Fibroblast of skin of back (primary cell): ENCODE measurements around the gene PLA2G6.
"Not testable (repeated sequence)": the region's sequence is repeated elsewhere in the genome, so short reads cannot be mapped to it uniquely, and the experiment has no call there.

ENCODE experiments used
- DNase-seq: peaks from one replicate; pipeline ENCODE4 v3.0.0-alpha.2; 2013

The PLA2G6 gene

GRCh38 chr22:38131399-38131798 lies 50.2 kb downstream of the PLA2G6 start:
- no peak for DNase-seq

- no peak for DNase-seq
Measured at GRCh38 chr22:38129856-38130255, 51.8 kb downstream of the PLA2G6 start.

DNA sequence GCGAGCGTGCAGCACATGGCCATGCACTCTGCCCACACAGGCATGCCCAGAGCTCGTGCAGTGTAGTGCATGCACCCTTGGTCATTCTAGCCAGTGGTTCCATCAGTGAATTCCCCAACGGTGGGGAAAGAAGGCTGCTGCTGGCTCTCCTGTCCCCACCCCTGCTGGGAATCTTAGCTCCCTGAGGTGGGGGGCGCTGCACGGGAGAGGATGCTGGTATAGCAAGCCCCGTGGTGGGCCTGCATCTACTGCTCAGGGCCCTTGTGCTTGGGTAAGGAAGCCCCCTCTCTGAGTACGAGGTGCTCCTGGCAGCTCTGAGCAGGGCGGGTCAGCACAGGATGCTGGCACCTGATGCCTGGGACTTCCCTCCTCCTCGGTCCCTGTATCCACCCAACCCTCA lies 52.6 kb downstream of the PLA2G6 start:
- DNase-seq, result no peak

DNA sequence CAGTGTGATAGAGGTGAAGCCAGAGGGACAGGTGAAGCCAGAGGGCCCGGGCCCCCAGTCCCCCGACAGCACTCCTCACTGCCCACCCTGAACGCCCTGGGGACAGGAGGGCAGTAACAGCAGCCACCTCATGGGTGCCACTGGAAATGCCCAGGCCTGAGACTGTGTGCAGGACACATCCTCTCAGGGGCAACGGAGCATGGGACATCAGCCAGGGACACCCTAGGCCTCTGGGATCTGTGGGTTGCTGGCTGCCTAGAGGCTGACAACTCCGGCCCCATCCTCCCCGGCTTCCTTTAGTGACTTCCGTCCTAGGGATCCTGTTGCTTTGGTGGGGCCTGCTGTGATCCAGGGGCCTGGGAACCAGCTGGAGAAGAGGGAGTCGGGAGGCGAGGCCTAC lies 53.8 kb downstream of the PLA2G6 start:
- no peak for DNase-seq

DNA sequence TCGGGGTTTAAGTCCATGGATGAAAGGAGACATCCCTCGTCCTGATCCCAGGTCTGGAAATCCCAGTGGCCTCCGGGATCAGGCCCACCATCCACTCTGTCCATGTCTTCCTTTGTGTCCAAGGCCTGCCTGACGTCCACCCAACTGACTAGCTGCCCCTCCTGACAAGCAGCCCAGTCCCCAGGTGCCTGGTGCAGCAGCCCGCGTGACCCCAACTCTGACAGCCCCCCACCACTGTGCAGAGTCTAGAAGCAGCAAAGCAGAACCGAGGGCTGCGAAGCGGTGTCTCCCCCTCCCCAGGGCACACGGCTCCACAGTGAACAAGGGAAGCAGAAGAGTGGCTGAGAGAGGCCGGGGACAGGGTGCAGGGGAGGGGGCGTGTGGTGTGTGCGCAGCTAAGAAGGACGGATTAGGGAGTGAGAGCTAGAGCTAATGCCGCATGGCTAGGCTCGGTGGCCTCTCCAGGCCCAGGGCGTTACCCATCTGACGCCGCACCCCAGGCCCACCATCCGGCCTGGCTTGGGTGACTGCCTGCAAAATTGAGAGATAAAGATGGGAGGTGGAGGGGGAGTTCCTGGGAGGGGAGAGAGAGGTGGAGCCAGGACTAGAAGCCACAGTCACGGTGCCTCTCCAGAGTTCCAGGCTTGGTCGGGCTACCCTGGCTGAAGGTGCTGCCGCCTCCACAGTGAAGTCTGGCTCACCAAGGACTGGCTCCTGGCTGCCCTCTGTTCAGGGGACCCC lies 54.5 kb downstream of the PLA2G6 start:
- DNase-seq, result no peak

DNA sequence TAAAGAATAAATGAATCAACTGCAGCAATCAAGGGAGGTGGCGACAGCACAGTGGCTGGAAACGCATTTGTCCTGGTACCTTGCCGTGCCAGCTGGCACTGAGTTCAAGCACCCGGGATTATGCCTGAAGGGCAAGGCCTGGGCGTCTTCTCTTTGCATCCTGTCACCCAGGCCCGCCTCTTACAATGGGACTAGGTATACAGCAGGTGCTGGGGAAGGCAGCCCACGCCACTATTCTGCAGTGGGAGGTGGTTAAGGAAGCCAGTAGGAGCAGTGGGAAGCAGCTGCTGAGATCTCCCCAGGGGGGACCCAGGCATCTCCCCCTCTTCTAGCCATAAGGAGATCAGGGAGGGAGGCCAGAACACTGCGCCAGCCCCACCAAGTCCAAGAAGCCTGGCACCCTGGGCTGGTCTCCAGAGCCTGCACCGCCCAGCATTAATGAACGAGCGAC lies 55.9 kb downstream of the PLA2G6 start:
- no peak for DNase-seq

DNA sequence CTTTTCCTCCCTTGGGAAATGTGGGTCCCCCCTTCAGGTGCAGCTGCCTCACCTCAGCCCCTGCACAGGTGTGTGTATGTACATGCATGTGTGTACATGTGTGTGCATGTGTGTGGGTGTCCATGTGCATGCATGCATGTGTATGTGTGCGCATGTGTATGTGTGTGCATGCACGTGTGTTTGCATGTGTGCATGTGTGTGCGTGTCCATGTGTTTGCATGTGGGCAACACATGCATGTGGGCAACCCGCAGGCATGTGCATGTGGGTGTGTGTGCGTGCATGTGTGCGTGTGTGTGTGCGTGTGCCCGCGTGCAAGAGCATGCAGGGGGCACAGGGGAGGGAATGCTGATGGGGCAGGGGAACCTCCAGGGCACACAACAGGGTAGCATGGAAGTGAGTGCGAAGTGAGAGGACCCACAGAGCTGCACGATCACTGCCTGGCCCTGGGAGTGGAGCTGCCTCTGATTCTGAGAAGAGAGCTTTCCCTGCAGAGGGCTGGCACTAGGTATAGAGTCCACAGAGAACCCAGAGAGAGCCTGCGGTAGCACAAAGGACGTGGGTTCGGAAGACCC lies 56.5 kb downstream of the PLA2G6 start:
- DNase-seq, result no peak

GRCh38 chr22:38124236-38124974 lies 57.2 kb downstream of the PLA2G6 start:
- no peak for DNase-seq

DNA sequence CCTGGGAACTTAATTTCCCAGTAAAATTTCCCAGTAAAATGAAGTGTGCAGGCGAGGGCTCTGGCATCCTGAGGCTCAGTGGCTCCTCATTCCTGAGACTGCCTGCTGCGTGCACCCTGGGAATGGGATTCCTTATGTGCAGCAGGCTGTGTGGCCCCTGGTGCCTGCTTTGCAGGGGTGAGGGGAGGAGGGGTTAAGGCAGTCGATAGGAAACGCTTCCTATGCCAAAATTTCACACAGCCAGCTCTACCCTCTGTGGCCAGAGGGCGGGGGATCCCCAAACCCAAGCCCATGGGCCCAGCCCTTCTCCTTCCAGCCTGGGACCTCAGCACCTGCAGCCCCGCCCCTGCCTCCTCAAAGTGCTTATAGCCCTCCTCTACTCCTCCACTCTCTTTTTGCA lies 59.0 kb downstream of the PLA2G6 start:
- DNase-seq, result no peak

DNA sequence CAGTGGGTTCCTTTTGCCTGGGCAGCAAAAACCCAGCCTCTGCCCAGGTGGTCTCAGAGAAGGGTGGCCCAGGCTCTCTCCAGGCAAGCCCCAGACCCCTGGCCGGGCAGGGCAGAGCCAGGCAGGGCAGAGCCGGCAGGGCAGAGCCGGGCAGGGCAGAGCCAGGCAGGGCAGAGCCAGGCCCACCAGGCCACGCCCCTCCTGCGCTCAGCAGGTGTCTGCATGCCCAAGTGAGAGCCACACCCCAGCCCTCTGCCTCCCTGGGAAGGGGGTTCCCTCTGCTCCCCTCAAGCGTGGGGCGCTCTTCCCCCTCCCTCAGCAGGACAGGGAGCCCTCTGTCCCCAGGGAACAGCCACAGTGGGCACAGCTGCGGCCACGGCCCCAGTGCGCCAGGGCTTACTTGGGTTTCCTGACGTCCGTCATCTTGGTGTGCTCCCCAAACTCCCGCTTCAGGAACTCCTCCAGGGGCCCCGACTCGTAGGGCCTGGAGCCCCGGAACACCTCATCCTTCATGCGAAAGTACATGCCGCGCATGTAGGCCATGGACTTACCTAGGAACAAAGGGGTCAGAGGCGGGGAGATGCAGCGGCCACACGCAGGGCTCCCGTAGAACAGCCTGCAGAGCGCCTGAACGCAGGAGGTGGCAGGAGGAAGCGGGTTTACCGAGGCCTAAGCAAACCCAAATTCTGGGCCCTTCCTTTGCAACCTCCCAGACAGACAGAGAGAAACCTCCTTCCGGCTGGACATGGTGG lies 61.1 kb downstream of the PLA2G6 start:
- DNase-seq, result no peak

DNA sequence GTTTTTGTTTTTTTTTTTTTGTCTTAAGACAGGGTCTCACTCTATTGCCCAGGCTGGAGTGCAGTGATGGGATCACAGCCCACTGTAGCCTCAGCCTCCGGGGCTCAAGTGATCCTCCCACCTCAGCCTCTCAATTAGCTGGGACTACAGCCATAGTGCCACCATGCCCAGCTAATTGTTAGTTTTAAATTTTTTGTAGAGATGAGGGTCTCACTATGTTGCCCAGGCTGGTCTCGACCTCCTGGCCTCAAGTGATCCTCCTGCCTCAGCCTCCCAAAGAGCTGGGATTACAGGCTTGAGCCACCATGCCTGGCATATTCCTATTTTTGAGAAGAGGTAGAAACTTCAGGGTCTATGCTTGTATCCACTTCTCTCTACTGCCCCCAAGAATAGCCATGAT lies 62.9 kb downstream of the PLA2G6 start:
- DNase-seq, result not testable (repeated sequence)

DNA sequence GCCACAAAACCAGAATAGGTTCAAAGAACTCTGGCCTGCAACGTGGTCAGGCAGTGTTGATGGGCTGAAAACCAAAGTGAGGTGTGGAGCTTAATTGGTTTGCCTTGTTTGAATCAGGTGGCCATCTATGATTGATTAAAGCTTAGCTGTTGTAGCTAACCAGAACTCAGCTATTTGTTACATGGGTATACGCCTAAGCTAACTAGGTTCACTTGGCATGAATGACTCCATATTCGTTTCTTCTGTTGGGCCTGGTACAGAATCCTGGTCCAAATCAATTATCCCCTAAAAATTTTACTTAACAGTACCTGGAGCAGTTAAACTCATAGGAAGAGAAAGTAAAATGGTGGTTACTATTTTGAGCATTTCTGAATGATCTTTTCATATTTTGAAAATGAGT lies 63.4 kb downstream of the PLA2G6 start:
- DNase-seq, result no peak

DNA sequence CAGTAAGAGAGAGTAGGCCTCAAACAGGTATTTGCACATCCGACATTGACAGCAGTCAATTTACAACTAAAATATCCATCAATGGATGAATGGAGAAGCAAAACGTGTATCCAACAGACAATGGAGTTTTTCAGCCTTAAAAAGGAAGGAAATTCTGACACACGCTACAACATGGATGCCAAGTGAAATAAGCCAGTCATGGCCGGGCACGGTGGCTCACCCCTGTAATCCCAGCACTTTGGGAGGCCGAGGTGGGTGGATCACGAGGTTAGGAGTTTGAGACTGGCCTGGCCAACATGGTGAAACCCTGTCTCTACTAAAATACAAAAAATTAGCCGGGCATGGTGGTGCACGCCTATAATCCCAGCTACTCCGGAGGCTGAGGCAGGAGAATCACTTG lies 64.1 kb downstream of the PLA2G6 start:
- DNase-seq, result not testable (repeated sequence)

DNA sequence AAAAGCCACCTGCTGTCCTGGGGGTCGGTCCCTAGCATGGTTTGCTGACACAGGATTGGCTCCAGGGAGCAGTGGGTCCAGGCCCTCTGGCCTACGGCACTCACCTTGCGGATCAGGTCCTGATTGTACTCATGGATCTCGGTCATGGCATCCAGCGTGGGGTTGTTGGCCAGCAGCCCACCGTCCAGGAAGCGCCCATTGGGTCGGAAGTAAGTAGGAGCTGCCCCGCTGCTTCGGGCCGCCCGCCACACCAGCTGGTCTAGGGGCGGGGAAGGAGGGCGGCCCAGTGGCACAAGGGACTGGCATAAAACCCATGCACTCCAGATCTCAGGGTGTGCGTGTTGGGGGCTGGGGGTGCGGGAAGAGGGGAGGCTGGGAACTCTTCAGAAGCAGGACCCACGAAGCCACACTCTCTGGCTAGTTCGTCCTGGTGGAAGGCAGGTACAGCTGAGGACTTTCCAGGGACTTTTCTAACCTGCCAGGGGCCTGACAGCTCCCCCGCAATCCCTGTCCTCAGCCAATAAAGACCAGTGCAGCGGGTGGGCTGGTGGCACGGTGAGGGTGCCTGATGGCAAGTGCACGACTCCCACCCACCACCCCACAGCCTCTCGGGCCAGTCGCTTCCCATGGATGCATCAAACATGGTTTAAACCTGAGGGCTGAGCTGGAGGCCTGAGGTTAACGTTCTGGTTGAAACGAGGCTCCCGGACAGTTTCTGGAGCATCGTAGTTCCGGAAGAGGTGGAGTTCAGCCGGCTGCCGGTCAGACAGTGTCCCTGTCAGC lies 66.0 kb downstream of the PLA2G6 start:
- no peak for DNase-seq

DNA sequence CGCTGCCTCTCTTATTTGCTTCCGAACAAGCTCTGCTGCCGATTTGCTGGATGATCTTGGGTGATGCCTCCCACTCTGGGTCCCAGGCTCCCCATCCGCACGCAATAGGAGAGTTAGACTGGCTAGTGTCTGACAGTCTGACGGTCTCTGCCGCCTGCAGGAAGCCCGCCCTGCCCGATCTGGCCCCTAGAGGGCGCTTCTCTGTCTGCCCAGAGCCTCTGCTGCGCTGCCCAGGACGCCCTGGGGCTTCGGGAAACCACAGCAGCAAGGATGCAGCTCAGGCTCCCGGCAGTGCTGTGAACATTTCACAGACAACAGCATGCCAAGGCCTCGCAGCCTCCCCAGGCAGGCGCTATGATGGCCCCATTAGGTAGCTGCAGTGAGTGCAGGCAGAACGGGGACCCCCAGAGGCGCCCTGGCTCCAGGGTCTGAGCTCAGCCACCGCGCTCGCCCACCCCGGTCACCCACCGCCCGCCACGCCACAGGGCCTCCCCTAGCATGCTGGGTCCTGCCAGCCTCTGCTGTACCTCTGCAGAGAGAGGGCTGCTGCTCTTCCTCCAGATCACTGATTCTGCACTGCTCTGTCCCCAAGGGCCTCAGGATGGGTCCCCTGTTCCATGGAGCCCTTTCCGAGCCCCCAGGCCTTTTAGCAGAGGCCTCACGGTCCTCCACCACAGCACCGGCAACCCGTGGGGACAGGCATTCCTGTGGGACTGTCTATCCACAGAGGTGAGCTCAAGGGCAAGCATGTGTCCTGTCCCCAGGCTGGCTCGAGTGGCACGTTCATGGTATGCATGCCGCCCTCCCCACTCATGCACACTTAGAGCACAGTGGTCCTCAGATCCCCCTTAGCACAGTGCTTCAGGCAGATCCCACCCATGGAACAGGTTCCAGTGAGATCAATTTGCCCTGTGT lies 66.9 kb downstream of the PLA2G6 start:
- DNase-seq, result peak; percentile 75

DNA sequence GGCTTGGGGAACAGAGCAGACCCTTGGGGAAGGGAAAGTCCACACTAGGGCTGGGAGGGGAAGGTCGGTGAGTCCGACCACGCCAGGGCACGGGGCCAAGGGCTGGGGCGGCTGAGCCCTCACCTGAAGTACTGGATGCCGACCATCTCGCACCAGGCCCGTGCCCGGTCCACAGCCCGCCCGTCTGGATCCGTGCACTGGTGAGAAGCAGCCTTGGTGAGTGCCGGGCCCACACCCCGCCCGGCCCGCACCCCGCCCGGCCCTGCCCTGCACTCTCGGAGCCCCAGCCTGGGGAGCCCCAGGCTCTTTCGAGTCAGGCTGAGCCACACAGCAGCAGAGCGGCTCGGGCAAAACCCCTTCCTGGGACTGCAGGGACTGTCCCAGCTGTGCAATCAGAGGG lies 69.2 kb downstream of the PLA2G6 start:
- no peak for DNase-seq

DNA sequence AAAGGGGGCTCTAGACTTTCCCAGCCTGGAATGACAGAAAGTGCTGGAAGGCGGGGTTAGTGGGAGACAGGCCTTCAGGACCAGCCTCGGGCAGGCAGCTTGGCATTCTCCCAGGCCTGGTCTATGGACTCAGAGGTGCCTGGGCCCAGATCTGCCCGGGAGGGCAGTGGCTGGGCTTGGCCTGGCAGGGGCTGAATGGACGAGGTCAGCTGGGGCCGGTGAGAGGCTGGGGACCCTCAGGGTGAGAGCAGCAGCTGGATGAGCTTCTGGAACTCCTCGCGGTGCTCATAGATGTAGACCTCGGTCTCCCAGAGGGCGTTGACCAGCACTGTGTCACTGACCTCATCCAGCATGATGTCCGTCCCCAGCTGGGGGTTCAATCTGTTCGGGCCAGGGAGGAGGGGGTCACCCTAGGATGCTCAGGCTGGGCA lies 69.7 kb downstream of the PLA2G6 start:
- no peak for DNase-seq

- DNase-seq, result no peak
Measured at GRCh38 chr22:38110863-38111852, 70.5 kb downstream of the PLA2G6 start.

- DNase-seq, result no peak
Measured at GRCh38 chr22:38110008-38110862, 71.4 kb downstream of the PLA2G6 start, which contains the start of gene BAIAP2L2. Gene BAIAP2L2 (minus strand): TSS chr22:38110684. CDS start chr22:38110525, 159 bp downstream.
